Measurements from ENCODE around the gene GAS1. TPM values are rescaled to one million over a fixed set of nuclear protein-coding genes. Genes with fewer than 3 reads are reported as not detected.

GAS1 gene
- total and polyA plus RNA-seq, 7 experiments from 2014 or later, result 0.07 to 0.51 (median 0.17) TPM; not detected in 1

DNA sequence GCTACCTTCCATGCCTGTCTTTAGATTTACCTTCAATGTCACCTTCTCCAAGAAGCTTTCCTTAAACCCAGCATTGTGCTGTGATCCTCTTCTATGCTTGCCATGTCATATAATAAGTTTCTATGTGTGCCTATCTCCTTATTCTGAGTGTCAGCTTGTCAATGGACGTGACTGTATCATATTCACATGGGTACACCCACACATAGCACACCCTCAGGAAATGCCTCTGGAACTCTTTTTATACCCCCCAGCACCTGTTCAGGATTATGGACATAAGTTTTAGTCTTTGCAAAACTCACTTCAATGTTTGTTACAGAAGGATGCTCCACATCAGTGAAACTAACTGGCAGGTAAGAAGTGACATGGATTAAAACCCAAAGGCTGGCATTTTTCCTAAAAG is 7.4 kb downstream of the GAS1 start:
- intact Hi-C loops (cut with micrococcal nuclease), result loop anchor here in 1 of 2 donors (10.0 kb wide), 2 partner anchors 735 to 1135 kb away; no protein-coding TSS in a partner anchor
- no peak overlapping the region for H3K27ac Mint-ChIP-seq
- Histone ChIP-seq H3K27ac (ENCODE audit: low read depth, low read length) (no peak overlapping the region), H3K36me3 (ENCODE audit: control insufficient read depth in 2 of 3, insufficient read depth in 3 of 3, low read length in 3 of 3) (no peaks in the 10 kb centered on the region), H3K4me3 (ENCODE audit: low read length) (no peak overlapping the region), H3K9me3 (ENCODE audit: control insufficient read depth in 2 of 3, low read length in 3 of 3) (no peaks in the 10 kb centered on the region), H3K4me1 (ENCODE audit: control insufficient read depth in 2 of 2, insufficient read depth in 2 of 2, low read length in 2 of 2) (no peaks in the 10 kb centered on the region), H3K27me3 (ENCODE audit: control insufficient read depth in 2 of 2, insufficient read depth in 2 of 2, low read length in 2 of 2) (peaks cover 11 to 23% of the 10 kb centered on the region in 2 donors)
- CTCF ChIA-PET, result no interaction called here
- peaks cover 0 to 3% (median 2%) of the 10 kb centered on the region in 7 donors for H3K4me1 Mint-ChIP-seq
- DNase-seq, result no peak
- POLR2A ChIA-PET, result no interaction called here
- H3K9me3 Mint-ChIP-seq, result peaks cover 0 to 3% (median 0%) of the 10 kb centered on the region in 11 donors
- peaks cover 51 to 72% (median 55%) of the 10 kb centered on the region in 5 donors for H3K27me3 Mint-ChIP-seq
- no peak for ATAC-seq
- H3K36me3 Mint-ChIP-seq, result peaks cover 0 to 4% (median 0%) of the 10 kb centered on the region in 5 donors
- no peak overlapping the region for H3K4me3 Mint-ChIP-seq

DNA sequence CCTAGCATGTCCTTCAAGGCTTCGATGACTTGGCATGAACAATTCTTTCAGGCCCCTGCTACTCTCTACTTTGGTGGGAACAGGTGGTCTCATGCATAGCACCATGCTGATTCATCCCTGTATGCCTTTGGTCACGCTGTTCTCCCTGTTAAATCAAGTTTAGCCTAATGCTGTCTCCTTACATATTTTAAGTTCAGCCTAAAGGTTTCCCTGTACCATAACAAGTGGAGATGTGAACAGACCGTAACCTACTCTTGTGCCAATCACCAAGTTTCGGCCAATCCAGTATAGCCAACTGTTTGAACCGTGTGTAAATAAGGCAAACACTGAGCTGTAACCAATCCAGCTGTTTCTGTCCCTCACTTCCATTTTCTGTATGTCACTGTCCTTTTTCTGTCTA is 8.0 kb downstream of the GAS1 start:
- POLR2A ChIA-PET, result no interaction called here

DNA sequence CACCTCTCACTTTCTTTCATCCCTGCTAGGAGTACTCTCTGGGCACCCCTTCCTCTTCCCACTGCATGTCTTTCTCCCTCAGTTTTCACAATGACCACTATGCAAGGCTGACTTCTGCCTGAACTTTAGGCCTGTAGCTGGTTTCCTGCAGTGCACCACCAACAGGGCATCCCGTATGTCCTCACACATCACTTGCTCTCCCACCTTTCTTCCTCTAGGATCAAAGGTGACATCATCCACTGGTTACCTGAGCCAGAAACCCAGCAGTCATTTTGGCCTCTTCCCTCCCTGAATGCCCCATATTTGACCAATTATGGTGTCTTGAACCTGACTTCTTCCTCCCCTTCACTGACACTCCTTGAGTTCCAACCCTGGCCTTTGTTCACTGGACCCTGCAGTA is 8.5 kb downstream of the GAS1 start:
- ATAC-seq, result no peak
- Mint-ChIP-seq H3K27me3 (peaks cover 44 to 70% (median 46%) of the 10 kb centered on the region in 5 donors), H3K36me3 (peaks cover 0 to 4% (median 0%) of the 10 kb centered on the region in 5 donors), H3K27ac (no peak overlapping the region), H3K4me1 (peaks cover 0 to 1% (median 0%) of the 10 kb centered on the region in 7 donors), H3K4me3 (no peak overlapping the region), H3K9me3 (peaks cover 0 to 5% (median 0%) of the 10 kb centered on the region in 11 donors)
- Histone ChIP-seq H3K27me3 (ENCODE audit: control insufficient read depth in 2 of 2, insufficient read depth in 2 of 2, low read length in 2 of 2) (peaks cover 8 to 12% of the 10 kb centered on the region in 2 donors), H3K9me3 (ENCODE audit: control insufficient read depth in 2 of 3, low read length in 3 of 3) (no peaks in the 10 kb centered on the region), H3K36me3 (ENCODE audit: control insufficient read depth in 2 of 3, insufficient read depth in 3 of 3, low read length in 3 of 3) (no peaks in the 10 kb centered on the region), H3K4me1 (ENCODE audit: control insufficient read depth in 2 of 2, insufficient read depth in 2 of 2, low read length in 2 of 2) (no peaks in the 10 kb centered on the region), H3K27ac (ENCODE audit: low read depth, low read length) (no peak overlapping the region), H3K4me3 (ENCODE audit: low read length) (no peak overlapping the region)
- CTCF ChIA-PET, result no interaction called here
- POLR2A ChIA-PET, result no interaction called here
- DNase-seq, result no peak
- intact Hi-C loops (cut with micrococcal nuclease), result no loop called here

More for the DNA sequence above, 8.0 kb downstream of the GAS1 start:
- ATAC-seq (no peak), DNase-seq (no peak)
- Histone ChIP-seq H3K4me1 (ENCODE audit: control insufficient read depth in 2 of 2, insufficient read depth in 2 of 2, low read length in 2 of 2) (no peaks in the 10 kb centered on the region), H3K27ac (ENCODE audit: low read depth, low read length) (no peak overlapping the region), H3K27me3 (ENCODE audit: control insufficient read depth in 2 of 2, insufficient read depth in 2 of 2, low read length in 2 of 2) (peaks cover 8 to 18% of the 10 kb centered on the region in 2 donors), H3K9me3 (ENCODE audit: control insufficient read depth in 2 of 3, low read length in 3 of 3) (no peaks in the 10 kb centered on the region), H3K36me3 (ENCODE audit: control insufficient read depth in 2 of 3, insufficient read depth in 3 of 3, low read length in 3 of 3) (no peaks in the 10 kb centered on the region), H3K4me3 (ENCODE audit: low read length) (no peak overlapping the region)
- Mint-ChIP-seq H3K36me3 (peaks cover 0 to 4% (median 0%) of the 10 kb centered on the region in 5 donors), H3K4me3 (no peak overlapping the region), H3K9me3 (peaks cover 0 to 3% (median 0%) of the 10 kb centered on the region in 11 donors), H3K27me3 (peaks cover 50 to 70% (median 52%) of the 10 kb centered on the region in 5 donors), H3K27ac (no peak overlapping the region), H3K4me1 (peaks cover 0 to 1% (median 0%) of the 10 kb centered on the region in 7 donors)
- CTCF ChIA-PET, result no interaction called here
- intact Hi-C loops (cut with micrococcal nuclease), result no loop called here

DNA sequence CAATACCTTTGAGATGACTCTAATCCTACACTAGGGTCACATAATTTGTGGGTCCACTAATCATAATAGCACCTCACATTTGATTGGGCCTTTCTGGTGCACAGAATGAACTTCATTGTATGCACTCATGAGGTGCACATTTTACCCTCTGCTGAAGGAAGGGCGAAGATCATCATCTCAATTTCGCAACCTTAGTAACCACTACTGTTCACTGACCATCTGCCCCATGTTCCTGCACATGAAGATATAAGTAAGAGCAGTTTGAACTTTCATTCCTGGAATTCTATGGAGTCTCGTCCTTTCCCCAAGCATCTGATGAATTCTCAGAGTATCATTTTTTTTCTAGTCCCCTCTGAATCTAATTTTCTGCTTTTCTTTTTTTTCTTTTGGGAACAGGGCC is 21.2 kb downstream of the GAS1 start:
- H3K27ac ChIP-seq (ENCODE audit: low read depth, low read length), result no peak overlapping the region
- H3K9me3 ChIP-seq (ENCODE audit: control insufficient read depth in 2 of 3, low read length in 3 of 3), result no peaks in the 10 kb centered on the region
- Mint-ChIP-seq H3K27ac (no peak overlapping the region), H3K4me1 (peaks cover 0 to 2% (median 0%) of the 10 kb centered on the region in 7 donors), H3K27me3 (peaks cover 6 to 67% (median 53%) of the 10 kb centered on the region in 5 donors), H3K4me3 (no peak overlapping the region), H3K9me3 (peaks cover 0 to 8% (median 4%) of the 10 kb centered on the region in 11 donors), H3K36me3 (peaks cover 0 to 12% (median 0%) of the 10 kb centered on the region in 5 donors)
- no peak overlapping the region for H3K4me3 ChIP-seq (ENCODE audit: low read length)
- H3K27me3 ChIP-seq (ENCODE audit: control insufficient read depth in 2 of 2, insufficient read depth in 2 of 2, low read length in 2 of 2), result peaks cover 0 to 6% of the 10 kb centered on the region in 2 donors
- ChIA-PET POLR2A (no interaction called here), CTCF (interaction anchor here (0.6 kb wide), 1 partner anchor 508 kb away, joined by 4 read pairs; no protein-coding TSS in a partner anchor)
- H3K4me1 ChIP-seq (ENCODE audit: control insufficient read depth in 2 of 2, insufficient read depth in 2 of 2, low read length in 2 of 2), result no peaks in the 10 kb centered on the region
- DNase-seq (no peak), ATAC-seq (no peak)
- intact Hi-C loops (cut with micrococcal nuclease), result no loop called here
- H3K36me3 ChIP-seq (ENCODE audit: control insufficient read depth in 2 of 3, insufficient read depth in 3 of 3, low read length in 3 of 3), result no peaks in the 10 kb centered on the region

DNA sequence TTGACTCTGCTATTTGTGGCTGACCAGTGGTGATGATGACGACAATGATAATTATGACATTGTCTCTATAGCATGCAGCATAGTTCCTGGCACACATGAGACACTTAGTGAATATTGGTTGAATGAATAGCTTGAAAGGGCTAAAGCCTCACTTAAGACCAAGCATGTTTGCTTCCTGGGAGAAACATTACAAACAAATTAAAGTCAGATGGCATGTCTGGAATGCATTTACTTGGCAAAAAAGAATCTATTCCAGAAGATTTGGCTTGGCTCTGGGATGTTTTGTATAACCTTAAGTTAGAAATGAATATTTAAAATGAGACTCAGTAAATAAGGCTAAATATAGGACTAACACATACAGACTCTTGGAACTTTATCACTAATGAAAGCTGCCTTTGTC is 21.6 kb downstream of the GAS1 start:
- intact Hi-C loops (cut with micrococcal nuclease), result no loop called here
- Histone ChIP-seq H3K36me3 (ENCODE audit: control insufficient read depth in 2 of 3, insufficient read depth in 3 of 3, low read length in 3 of 3) (no peaks in the 10 kb centered on the region), H3K27ac (ENCODE audit: low read depth, low read length) (no peak overlapping the region), H3K4me3 (ENCODE audit: low read length) (no peak overlapping the region), H3K27me3 (ENCODE audit: control insufficient read depth in 2 of 2, insufficient read depth in 2 of 2, low read length in 2 of 2) (peaks cover 0 to 6% of the 10 kb centered on the region in 2 donors), H3K4me1 (ENCODE audit: control insufficient read depth in 2 of 2, insufficient read depth in 2 of 2, low read length in 2 of 2) (no peaks in the 10 kb centered on the region), H3K9me3 (ENCODE audit: control insufficient read depth in 2 of 3, low read length in 3 of 3) (no peaks in the 10 kb centered on the region)
- Mint-ChIP-seq H3K27ac (no peak overlapping the region), H3K4me1 (peaks cover 0 to 2% (median 0%) of the 10 kb centered on the region in 7 donors), H3K9me3 (peaks cover 0 to 8% (median 3%) of the 10 kb centered on the region in 11 donors), H3K36me3 (peaks cover 0 to 12% (median 0%) of the 10 kb centered on the region in 5 donors), H3K4me3 (no peak overlapping the region), H3K27me3 (peaks cover 6 to 63% (median 54%) of the 10 kb centered on the region in 5 donors)
- DNase-seq (no peak), ATAC-seq (no peak)
- ChIA-PET CTCF (no interaction called here), POLR2A (no interaction called here)

DNA sequence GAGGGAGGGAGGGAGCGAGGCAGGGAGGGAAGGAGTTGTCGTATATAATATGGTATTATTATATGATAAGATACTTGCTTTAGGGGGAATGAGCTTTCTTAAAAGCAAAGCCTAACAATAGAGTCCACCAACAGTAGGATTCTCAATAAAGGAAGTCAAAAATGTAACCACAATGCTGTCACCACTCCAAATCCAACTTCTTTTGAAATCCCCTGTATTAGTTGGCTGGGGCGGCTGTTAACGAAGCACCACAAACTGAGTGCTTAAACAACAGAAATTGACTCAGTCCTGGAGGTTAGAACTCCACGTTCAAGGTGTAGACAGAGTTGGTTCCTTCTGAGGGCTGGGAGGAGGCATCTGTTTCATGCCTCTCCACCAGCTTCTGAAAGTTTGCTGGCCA is 23.1 kb downstream of the GAS1 start:
- no peak overlapping the region for H3K4me3 ChIP-seq (ENCODE audit: low read length)
- H3K27ac Mint-ChIP-seq, result no peak overlapping the region
- ChIA-PET POLR2A (no interaction called here), CTCF (no interaction called here)
- H3K27me3 Mint-ChIP-seq, result peaks cover 6 to 55% (median 46%) of the 10 kb centered on the region in 5 donors
- DNase-seq, result no peak
- H3K9me3 Mint-ChIP-seq, result peaks cover 0 to 2% (median 0%) of the 10 kb centered on the region in 11 donors
- H3K36me3 ChIP-seq (ENCODE audit: control insufficient read depth in 2 of 3, insufficient read depth in 3 of 3, low read length in 3 of 3), result no peaks in the 10 kb centered on the region
- H3K9me3 ChIP-seq (ENCODE audit: control insufficient read depth in 2 of 3, low read length in 3 of 3), result no peaks in the 10 kb centered on the region
- H3K4me3 Mint-ChIP-seq, result no peak overlapping the region
- H3K36me3 Mint-ChIP-seq, result peaks cover 0 to 6% (median 0%) of the 10 kb centered on the region in 5 donors
- peaks cover 0 to 2% (median 0%) of the 10 kb centered on the region in 7 donors for H3K4me1 Mint-ChIP-seq
- peaks cover 0 to 6% of the 10 kb centered on the region in 2 donors for H3K27me3 ChIP-seq (ENCODE audit: control insufficient read depth in 2 of 2, insufficient read depth in 2 of 2, low read length in 2 of 2)
- H3K4me1 ChIP-seq (ENCODE audit: control insufficient read depth in 2 of 2, insufficient read depth in 2 of 2, low read length in 2 of 2), result no peaks in the 10 kb centered on the region
- H3K27ac ChIP-seq (ENCODE audit: low read depth, low read length), result no peak overlapping the region
- intact Hi-C loops (cut with micrococcal nuclease), result no loop called here
- no peak for ATAC-seq

Data from naive thymus-derived CD4-positive, alpha-beta T cell (primary cell).